H1 (cell line): ENCODE data around the gene MTFMT. TPM values are rescaled to one million over a fixed set of nuclear protein-coding genes. Genes with fewer than 3 reads are reported as not detected.

Source experiments
- CTCF ChIA-PET: fragments of 300-600 bp; sonication (Branson Sonifier 250); formaldehyde crosslinking; loops from one replicate; lab custom pipeline; 2021; ENCODE audit not compliant: partially characterized antibody; lab: Charles Lee
- POLR2A ChIA-PET: fragments of 300-600 bp; sonication (Branson Sonifier 250); formaldehyde crosslinking; loops from one replicate; lab custom pipeline; 2021; ENCODE audit warnings: inconsistent platforms; ENCODE audit not compliant: partially characterized antibody; lab: Charles Lee
- DNase-seq, 2 experiments: peaks; one replicate each; pipeline versions ENCODE4 v3.0.0 to v3.0.0-alpha.2; 2010 to 2022; ENCODE audit warnings: low spot score in 2 of 2, low read depth in 1 of 2, mixed read lengths in 1 of 2
- FAIRE-seq: peaks from 2 replicates; lab custom pipeline; 2011; peaks lifted over from hg19 to GRCh38; lab: Jason Lieb, UNC
- H2AFZ ChIP-seq: 2 replicates; pipeline ENCODE4 v1.8.1; 2012; ENCODE audit warnings: low read length, inconsistent platforms
- H2AK5ac ChIP-seq: 2 replicates; pipeline ENCODE4 v1.6.1; 2013; ENCODE audit warnings: low read depth, low read length
- H2BK120ac ChIP-seq: replicated peaks from 2 replicates; pipeline ENCODE3; 2013; ENCODE audit warnings: low read depth, low read length, inconsistent platforms
- H2BK12ac ChIP-seq: 2 replicates; pipeline ENCODE4 v1.6.1; 2013; ENCODE audit warnings: low read depth, low read length
- H2BK15ac ChIP-seq: 2 replicates; pipeline ENCODE4 v1.6.1; 2013; ENCODE audit warnings: low read length
- H2BK20ac ChIP-seq: 2 replicates; pipeline ENCODE4 v1.6.1; 2013; ENCODE audit warnings: low read length
- H2BK5ac ChIP-seq: 2 replicates; pipeline ENCODE4 v1.6.1; 2013; ENCODE audit warnings: low read depth, low read length
- H3K14ac ChIP-seq: 2 replicates; pipeline ENCODE4 v1.6.1; 2013; ENCODE audit warnings: inconsistent platforms; ENCODE audit not compliant: insufficient read length
- H3K18ac ChIP-seq: 2 replicates; pipeline ENCODE4 v1.6.1; 2013; ENCODE audit warnings: low read length; ENCODE audit errors: extremely low read depth
- H3K23ac ChIP-seq: 2 replicates; pipeline ENCODE4 v1.6.1; 2013; ENCODE audit warnings: inconsistent platforms; ENCODE audit not compliant: insufficient read length
- H3K23me2 ChIP-seq: 2 replicates; pipeline ENCODE4 v1.6.1; 2013; ENCODE audit warnings: low read depth, low read length
- H3K27ac ChIP-seq: 2 replicates; pipeline ENCODE4 v1.6.1; 2011; ENCODE audit warnings: low read depth, low read length, inconsistent platforms
- H3K27me3 ChIP-seq, 4 experiments: replicated peaks in 1 of 4; 1 replicate in 1 of 4; 2 replicates in 3 of 4; pipeline versions ENCODE4 v1.6.1 to v1.8.1; 2011 to 2013; ENCODE audit warnings: low read length in 3 of 4, mild to moderate bottlenecking in 3 of 4, inconsistent platforms in 2 of 4, mixed read lengths in 2 of 4, moderate library complexity in 1 of 4; ENCODE audit not compliant: control insufficient read depth in 3 of 4, insufficient read depth in 3 of 4; ENCODE audit errors: extremely low read depth in 1 of 4
- H3K36me3 ChIP-seq, 4 experiments: 2 replicates each; pipeline versions ENCODE4 v1.6.1 to v1.8.1; 2011 to 2013; ENCODE audit warnings: mild to moderate bottlenecking in 4 of 4, low read length in 3 of 4, moderate library complexity in 2 of 4, control low read depth in 1 of 4, inconsistent platforms in 1 of 4; ENCODE audit not compliant: insufficient read depth in 4 of 4, control insufficient read depth in 2 of 4
- H3K4ac ChIP-seq: replicated peaks from 2 replicates; pipeline ENCODE3; 2013; ENCODE audit warnings: low read length, low read depth, mixed read lengths, inconsistent platforms; ENCODE audit not compliant: insufficient read length
- H3K4me1 ChIP-seq, 4 experiments: replicated peaks in 1 of 4; 1 replicate in 1 of 4; 2 replicates in 3 of 4; pipeline versions ENCODE4 v1.6.1 to v1.8.1; 2011 to 2013; ENCODE audit warnings: low read length in 3 of 4, inconsistent platforms in 2 of 4, mixed read lengths in 1 of 4; ENCODE audit not compliant: insufficient read depth in 4 of 4, control insufficient read depth in 3 of 4
- H3K4me2 ChIP-seq, 2 experiments: 2 replicates each; pipeline versions ENCODE4 v1.6.1 to v1.8.1; 2011 to 2013; ENCODE audit warnings: low read depth in 2 of 2, low read length in 2 of 2, control low read depth in 1 of 2, inconsistent platforms in 1 of 2, mild to moderate bottlenecking in 1 of 2; ENCODE audit not compliant: insufficient read depth in 1 of 2
- H3K4me3 ChIP-seq, 4 experiments: fragments of 200-600, 300-600 bp in 1 of 4; sonication (generic), shearing (Covaris generic), sonication (Bioruptor Twin) in 1 of 4; 2 replicates each; pipeline versions ENCODE4 v1.5.1 to v1.8.1; 2011 to 2016; ENCODE audit warnings: low read length in 4 of 4, low read depth in 3 of 4, control low read depth in 2 of 4, inconsistent platforms in 2 of 4, mild to moderate bottlenecking in 2 of 4, mixed read lengths in 1 of 4, moderate library complexity in 1 of 4; ENCODE audit not compliant: insufficient read depth in 2 of 4; ENCODE audit errors: extremely low read depth in 1 of 4
- H3K56ac ChIP-seq: replicated peaks from 2 replicates; pipeline ENCODE3; 2013; ENCODE audit warnings: low read depth, mild to moderate bottlenecking, mixed read lengths, low read length, inconsistent platforms; ENCODE audit not compliant: insufficient read length
- H3K79me1 ChIP-seq: 2 replicates; pipeline ENCODE4 v1.6.1; 2013; ENCODE audit warnings: low read depth, low read length, control low read depth
- H3K79me2 ChIP-seq, 2 experiments: 2 replicates each; pipeline versions ENCODE4 v1.6.1 to v1.8.1; 2012 to 2013; ENCODE audit warnings: low read length in 2 of 2, mild to moderate bottlenecking in 2 of 2, inconsistent platforms in 1 of 2; ENCODE audit not compliant: insufficient read depth in 2 of 2, control insufficient read depth in 1 of 2
- H3K9ac ChIP-seq, 4 experiments: replicated peaks in 1 of 4; 1 replicate in 1 of 4; 2 replicates in 3 of 4; pipeline versions ENCODE4 v1.6.1 to v1.8.1; 2011 to 2013; ENCODE audit warnings: low read depth in 3 of 4, low read length in 3 of 4, control low read depth in 2 of 4, mild to moderate bottlenecking in 2 of 4, moderate library complexity in 2 of 4, inconsistent platforms in 1 of 4; ENCODE audit errors: extremely low read depth in 1 of 4
- H3K9me3 ChIP-seq, 2 experiments: 2 replicates each; pipeline versions ENCODE4 v1.6.1 to v1.8.1; 2012 to 2013; ENCODE audit warnings: mild to moderate bottlenecking in 2 of 2, moderate library complexity in 2 of 2, control low read depth in 1 of 2, inconsistent platforms in 1 of 2, low read depth in 1 of 2, low read length in 1 of 2, mixed read lengths in 1 of 2; ENCODE audit not compliant: insufficient read depth in 2 of 2
- H4K20me1 ChIP-seq, 2 experiments: replicated peaks in 1 of 2; 2 replicates each; pipeline versions ENCODE3 to v1.8.1; 2011 to 2013; ENCODE audit warnings: inconsistent platforms in 2 of 2, low read length in 2 of 2, mild to moderate bottlenecking in 1 of 2; ENCODE audit not compliant: insufficient read depth in 2 of 2, control insufficient read depth in 1 of 2
- H4K5ac ChIP-seq: 2 replicates; pipeline ENCODE4 v1.6.1; 2013; ENCODE audit warnings: low read length, low read depth, mixed read lengths, inconsistent platforms; ENCODE audit not compliant: insufficient read length
- H4K8ac ChIP-seq: 2 replicates; pipeline ENCODE4 v1.8.0; 2013; ENCODE audit warnings: mild to moderate bottlenecking, moderate library complexity, low read length, inconsistent platforms; ENCODE audit not compliant: insufficient read depth; ENCODE audit errors: extremely low read depth
- H4K91ac ChIP-seq: replicated peaks from 2 replicates; pipeline ENCODE3; 2013; ENCODE audit warnings: low read length, mixed read lengths, inconsistent platforms; ENCODE audit not compliant: insufficient read length
- ASH2L ChIP-seq: fragments of 200-600, 300-600 bp; sonication (generic); IDR thresholded peaks from one replicate; pipeline ENCODE4 v1.7.1; 2017; ENCODE audit warnings: low read length
- CBX5 ChIP-seq: fragments of 300-800, 300-1000 bp; sonication (generic); IDR thresholded peaks from 2 replicates; pipeline ENCODE4 v1.7.1; 2016; ENCODE audit warnings: antibody characterized with exemption, low read length, low read depth
- CHD1 ChIP-seq: IDR thresholded peaks from 2 replicates; pipeline ENCODE4 v1.6.1; 2012; ENCODE audit warnings: low read depth, low read length, improper control_type of control experiment
- CHD2 ChIP-seq: IDR thresholded peaks from 2 replicates; pipeline ENCODE4 v1.6.1; 2012; ENCODE audit warnings: low read length, improper control_type of control experiment
- EZH2 ChIP-seq: fragments of 200-600 bp; sonication (generic); IDR thresholded peaks from 2 replicates; pipeline ENCODE4 v1.7.1; 2012; ENCODE audit warnings: low read depth, mild to moderate bottlenecking, moderate library complexity, low read length, inconsistent platforms; ENCODE audit not compliant: severe bottlenecking
- FOSL1 ChIP-seq: IDR thresholded peaks from 2 replicates; pipeline ENCODE4 v1.6.1; 2011; ENCODE audit warnings: mild to moderate bottlenecking, low read depth, low read length, moderate library complexity; ENCODE audit not compliant: insufficient read depth
- GABPA ChIP-seq: IDR thresholded peaks from 2 replicates; pipeline ENCODE4 v1.6.1; 2011; ENCODE audit warnings: mild to moderate bottlenecking, low read length, moderate library complexity, borderline replicate concordance; ENCODE audit not compliant: insufficient read depth
- JUND ChIP-seq: IDR thresholded peaks from 2 replicates; pipeline ENCODE4 v1.6.1; 2011; ENCODE audit warnings: mild to moderate bottlenecking, improper control_type of control experiment, low read length
- RAD21 ChIP-seq, 2 experiments: IDR thresholded peaks in 1 of 2; conservative IDR thresholded peaks in 1 of 2; 2 replicates each; pipeline ENCODE4 v1.6.1; 2011; ENCODE audit warnings: low read depth in 2 of 2, low read length in 2 of 2, improper control_type of control experiment in 1 of 2, inconsistent platforms in 1 of 2, mild to moderate bottlenecking in 1 of 2, moderate library complexity in 1 of 2
- SIRT6 ChIP-seq: IDR thresholded peaks from one replicate; pipeline ENCODE4 v1.7.1; 2012; ENCODE audit warnings: low read length, inconsistent platforms
- SIX5 ChIP-seq: IDR thresholded peaks from 2 replicates; pipeline ENCODE4 v1.6.1; 2011; ENCODE audit warnings: mild to moderate bottlenecking, low read depth, low read length
- TAF1 ChIP-seq: IDR thresholded peaks from 2 replicates; pipeline ENCODE4 v1.6.1; 2011; ENCODE audit warnings: mild to moderate bottlenecking, low read depth, low read length
- ZNF274 ChIP-seq: IDR thresholded peaks from 2 replicates; pipeline ENCODE4 v1.7.0; 2012; ENCODE audit warnings: low read length, borderline replicate concordance; ENCODE audit errors: extremely low read depth
- WGBS, 2 experiments: shearing (Covaris generic) in 1 of 2; methylation state at CpG; one replicate each; pipeline versions ENCODE4 v1.1.6 to v1.1.7; 2013 to 2015; ENCODE audit warnings: low lambda C conversion rate in 2 of 2, mixed read lengths in 2 of 2, inconsistent platforms in 1 of 2, low coverage in 1 of 2, missing lambda C conversion rate in 1 of 2; ENCODE audit not compliant: insufficient replicate concordance in 2 of 2, insufficient coverage in 1 of 2, insufficient read length in 1 of 2; ENCODE audit errors: extremely low coverage in 1 of 2, missing lambda C conversion rate in 1 of 2; 5-methylcytosine and 5-hydroxymethylcytosine counted together
- polyA plus RNA-seq, 7 experiments: library from polyadenylated mRNA; depleted of rRNA in 3 of 7; stranded (reverse) in 5 of 7; unstranded in 2 of 7; fragments of >200 nt in 5 of 7; fragments of 200-250 nt in 2 of 7; gene quantifications; 1 replicate in 5 of 7; 2 replicates in 1 of 7; 4 replicates in 1 of 7; pipeline versions ENCODE4 v1.2.1 to v1.2.3, GENCODE V29; 2011 to 2013; ENCODE audit warnings: missing spikeins in 2 of 7, mixed read lengths in 2 of 7
- total RNA-seq: library from RNA; stranded (reverse); fragmentation: NEBNext Ultra II Directional; extraction: Animal tissue kit (Norgen Biotek cat#: 25700); gene quantifications from 2 replicates; pipeline ENCODE4 v1.2.1, GENCODE V29; 2021

Gene MTFMT
- total and polyA plus RNA-seq, 2 of the 8 experiments (the other 6 are each of a cell fraction or from before 2014, with no cell fraction given) = 7.7 to 20.8 TPM

- ChIA-PET CTCF (interaction anchor here (0.7 to 6.5 kb wide), 22 partner anchors 9 to 300 kb away, joined by 3 to 57 read pairs (median 10); partner anchors contain the start of genes KBTBD13, RASL12 and SLC51B), POLR2A (interaction anchor here (2.3 kb wide), 1 partner anchor 270 kb away, joined by 7 read pairs; the partner anchor contains the start of gene RNU5B-1)
- no peak overlapping the region for H3K27ac ChIP-seq
- H3K23me2 ChIP-seq = no peaks in the 10 kb centered on the region
- H2BK5ac ChIP-seq = no peak overlapping the region
- no peak overlapping the region for H2BK12ac ChIP-seq
- H4K5ac ChIP-seq = no peak overlapping the region
- no peaks in the 10 kb centered on the region for H3K79me2 ChIP-seq
- H3K4me2 ChIP-seq = no peak overlapping the region
- H3K9me3 ChIP-seq = no peaks in the 10 kb centered on the region
- no peak overlapping the region for H3K4ac ChIP-seq
- H3K27me3 ChIP-seq = no peaks in the 10 kb centered on the region
- WGBS, 2 experiments = 95% methylated on average over 11 of the region's 11 CpGs; no CpG with 5 or more reads in 1 of the 2 experiments
- no peak overlapping the region for H2BK15ac ChIP-seq
- FAIRE-seq = no peak
- no peak overlapping the region for H2AFZ ChIP-seq
- H3K14ac ChIP-seq = no peak overlapping the region
- no peak overlapping the region for H3K9ac ChIP-seq
- H3K56ac ChIP-seq = no peak overlapping the region
- no peaks in the 10 kb centered on the region for H3K36me3 ChIP-seq
- H4K91ac ChIP-seq = no peak overlapping the region
- no peak overlapping the region for H3K23ac ChIP-seq
- DNase-seq = peak in 1 of 2 experiments; percentile 19
- no peaks in the 10 kb centered on the region for H3K79me1 ChIP-seq
- no peak overlapping the region for H2BK20ac ChIP-seq
- H2AK5ac ChIP-seq = no peak overlapping the region
- no peak overlapping the region for H4K8ac ChIP-seq
- no peaks in the 10 kb centered on the region for H3K4me1 ChIP-seq
- no peaks in the 10 kb centered on the region for H4K20me1 ChIP-seq
- no peak overlapping the region for H3K18ac ChIP-seq
- no peak overlapping the region for H2BK120ac ChIP-seq
- no peak overlapping the region for H3K4me3 ChIP-seq
- TF ChIP-seq ASH2L (no peak), CHD1 (no peak), JUND (no peak), SIRT6 (no peak), RAD21 (IDR thresholded peaks at IDR 0.05 in 1 of 2, conservative IDR thresholded peaks at IDR 0.05 in 1 of 2; ENCODE audit: low read depth in 2 of 2, low read length in 2 of 2) (no peak), SIX5 (no peak), GABPA (no peak), CHD2 (no peak), TAF1 (no peak), ZNF274 (no peak), EZH2 (no peak), FOSL1 (no peak), CBX5 (no peak)
Measured at GRCh38 chr15:65034719-65035118, 5.3 kb upstream of the MTFMT start.
